K562 (cell line): Measurements from ENCODE around the gene FAM186B. TPM values are rescaled to one million over a fixed set of nuclear protein-coding genes. Genes with fewer than 3 reads are reported as not detected.
A peak's percentile ranks its signal among the peaks of the same experiment; 100 is the strongest.

ENCODE experiments used
- ATAC-seq: fragments of 200-7000 bp; cut with Tn5 transposase; 3 replicates; pipeline ENCODE4 v1.9.1; 2020; ENCODE audit warnings: moderate library complexity
- BruUV-seq: library from RNA; stranded (reverse); fragments of 400-500 nt; replicated peaks from 2 replicates; lab custom pipeline; 2021; lab: Mats Ljungman, UMichigan
- CTCF ChIA-PET: fragments of 300-600 bp; formaldehyde crosslinking; extraction: SDS; loops from one replicate; lab custom pipeline; 2021; ENCODE audit warnings: low intra/inter-chr PET ratio; lab: Yijun Ruan, JAX
- POLR2A ChIA-PET: fragments of 300-600, 350-650 bp; sonication (Branson Sonifier 250); formaldehyde crosslinking; extraction: SDS; loops from one replicate; lab custom pipeline; 2021; ENCODE audit warnings: antibody characterized with exemption, inconsistent platforms; lab: Yijun Ruan, JAX
- DNase-seq, 4 experiments: peaks; one replicate each; pipeline versions ENCODE4 v3.0.0 to v3.0.0-alpha.2; 2011 to 2018; ENCODE audit warnings: low spot score in 3 of 4, mixed read lengths in 3 of 4; ENCODE audit errors: extremely low read depth in 1 of 4
- FAIRE-seq: peaks from 2 replicates; lab custom pipeline; 2011; peaks lifted over from hg19 to GRCh38; lab: Jason Lieb, UNC
- H2AFZ ChIP-seq: 2 replicates; pipeline ENCODE4 v1.6.0; 2011; ENCODE audit warnings: low read depth, low read length, control low read depth, inconsistent platforms
- H3K27ac ChIP-seq: fragments of 200-600 bp; 3 replicates; pipeline ENCODE4 v1.8.0; 2011; ENCODE audit warnings: low read depth, mild to moderate bottlenecking, control low read depth, inconsistent platforms, low read length, moderate library complexity, mixed read lengths; ENCODE audit errors: extremely low read depth
- H3K27me3 ChIP-seq, 2 experiments: fragments of 300-600 bp in 1 of 2; 2 replicates in 1 of 2; 3 replicates in 1 of 2; pipeline versions ENCODE4 v1.6.0 to v1.8.0; 2011; ENCODE audit warnings: inconsistent platforms in 2 of 2, low read length in 2 of 2, mild to moderate bottlenecking in 1 of 2, mixed read lengths in 1 of 2, moderate library complexity in 1 of 2; ENCODE audit not compliant: control insufficient read depth in 2 of 2, insufficient read depth in 2 of 2
- H3K36me3 ChIP-seq: fragments of 300-600 bp; 3 replicates; pipeline ENCODE4 v1.8.0; 2011; ENCODE audit warnings: mild to moderate bottlenecking, low read length, inconsistent platforms; ENCODE audit not compliant: control insufficient read depth, insufficient read depth
- H3K4me1 ChIP-seq, 2 experiments: fragments of 200-600 bp in 1 of 2; replicated peaks in 1 of 2; 2 replicates in 1 of 2; 3 replicates in 1 of 2; pipeline versions ENCODE4 v1.5.1 to v1.8.0; 2011; ENCODE audit warnings: inconsistent platforms in 2 of 2, low read length in 2 of 2, mild to moderate bottlenecking in 1 of 2, mixed read lengths in 1 of 2, moderate library complexity in 1 of 2; ENCODE audit not compliant: control insufficient read depth in 2 of 2, insufficient read depth in 2 of 2
- H3K4me2 ChIP-seq: 2 replicates; pipeline ENCODE4 v1.6.1; 2011; ENCODE audit warnings: low read length, control low read depth, inconsistent platforms, mixed read lengths; ENCODE audit not compliant: insufficient read depth
- H3K4me3 ChIP-seq: fragments of 200-600 bp; sonication (generic), shearing (Covaris generic); 2 replicates; pipeline ENCODE4 v1.5.1; 2016; ENCODE audit warnings: control low read depth, inconsistent platforms
- H3K79me2 ChIP-seq: fragments of 200-600 bp; 3 replicates; pipeline ENCODE4 v1.8.0; 2011; ENCODE audit warnings: low read length, inconsistent platforms; ENCODE audit not compliant: control insufficient read depth, insufficient read depth
- H3K9ac ChIP-seq, 2 experiments: 2 replicates each; pipeline versions ENCODE4 v1.6.0 to v1.6.1; 2011; ENCODE audit warnings: low read depth in 2 of 2, low read length in 2 of 2, control low read depth in 1 of 2, inconsistent platforms in 1 of 2, mild to moderate bottlenecking in 1 of 2, mixed read lengths in 1 of 2; ENCODE audit not compliant: insufficient read depth in 1 of 2
- H3K9me1 ChIP-seq: one replicate; pipeline ENCODE4 v1.6.0; 2011; ENCODE audit warnings: inconsistent platforms, mild to moderate bottlenecking, low read length, moderate library complexity; ENCODE audit not compliant: control insufficient read depth, insufficient read depth
- H3K9me3 ChIP-seq: replicated peaks from 2 replicates; pipeline ENCODE4 v1.5.1; 2011; ENCODE audit warnings: low read depth, low read length, inconsistent platforms; ENCODE audit not compliant: control insufficient read depth, insufficient read depth
- H4K20me1 ChIP-seq: replicated peaks from 2 replicates; pipeline ENCODE4 v1.6.1; 2011; ENCODE audit warnings: low read length, inconsistent platforms, mixed read lengths; ENCODE audit not compliant: control insufficient read depth, insufficient read depth
- CCAR2 ChIP-seq: fragments of 200-400 bp; formaldehyde crosslinking; IDR thresholded peaks from 2 replicates; pipeline ENCODE4 v1.6.1; 2017; ENCODE audit warnings: mild to moderate bottlenecking, low read depth, low read length
- CEBPB ChIP-seq: fragments of 450-650 bp; IDR thresholded peaks from 2 replicates; pipeline ENCODE4 v1.6.1; 2016; ENCODE audit warnings: missing genetic modification characterization, missing compliant biosample characterization
- CEBPG ChIP-seq, 3 experiments: fragments of 200-800 bp in 1 of 3; sonication (Bioruptor generic) in 1 of 3; sonication (generic) in 1 of 3; formaldehyde crosslinking in 1 of 3; IDR thresholded peaks in 2 of 3; conservative IDR thresholded peaks in 1 of 3; 2 replicates each; pipeline versions ENCODE4 v1.6.1 to v1.8.0; 2016 to 2022; ENCODE audit warnings: missing compliant biosample characterization in 2 of 3, missing genetic modification characterization in 2 of 3, mild to moderate bottlenecking in 1 of 3, missing genetic modification reagents in 1 of 3
- CTCF ChIP-seq, 3 experiments: IDR thresholded peaks in 2 of 3; conservative IDR thresholded peaks in 1 of 3; 2 replicates each; pipeline ENCODE4 v1.5.1; 2011 to 2012; ENCODE audit warnings: low read length in 3 of 3, mild to moderate bottlenecking in 3 of 3, control low read depth in 2 of 3, improper control_type of control experiment in 1 of 3, inconsistent platforms in 1 of 3, low read depth in 1 of 3, mixed read lengths in 1 of 3, moderate library complexity in 1 of 3; ENCODE audit not compliant: insufficient read depth in 2 of 3
- ETV6 ChIP-seq, 3 experiments: fragments of 150-350 bp in 1 of 3; sonication (generic) in 1 of 3; formaldehyde crosslinking in 1 of 3; IDR thresholded peaks; 2 replicates each; pipeline versions ENCODE4 v1.6.1 to v1.8.0; 2014 to 2022; ENCODE audit warnings: borderline replicate concordance in 2 of 3, low read depth in 2 of 3, antibody characterized with exemption in 1 of 3, low read length in 1 of 3, mild to moderate bottlenecking in 1 of 3, missing genetic modification reagents in 1 of 3
- HNRNPUL1 ChIP-seq: fragments of 200-400 bp; formaldehyde crosslinking; IDR thresholded peaks from 2 replicates; pipeline ENCODE4 v1.6.1; 2017; ENCODE audit warnings: low read length
- SREBF2 ChIP-seq: sonication (generic); formaldehyde crosslinking; IDR thresholded peaks from 2 replicates; pipeline ENCODE4 v1.4.0; 2020; ENCODE audit warnings: mild to moderate bottlenecking, missing genetic modification reagents
- ZNF318 ChIP-seq, 2 experiments: fragments of 450-650 bp; IDR thresholded peaks; 2 replicates each; pipeline ENCODE4 v1.6.1; 2016; ENCODE audit warnings: mild to moderate bottlenecking in 2 of 2, borderline replicate concordance in 1 of 2, low read depth in 1 of 2, moderate library complexity in 1 of 2
- WGBS: fragments of 100-300 bp; shearing (Covaris generic); methylation state at CpG from one replicate; pipeline ENCODE4 v1.1.6; 2016; ENCODE audit warnings: low coverage, mixed read lengths; ENCODE audit not compliant: insufficient coverage; ENCODE audit errors: missing lambda C conversion rate; 5-methylcytosine and 5-hydroxymethylcytosine counted together
- in situ Hi-C: fragments of 300-500 bp; cut with MboI; formaldehyde crosslinking; loops from 4 replicates; pipeline ENCODE4 v1.15.0; 2018; ENCODE audit warnings: inconsistent platforms, mixed read lengths
- intact Hi-C: fragments of 100-400 bp; cut with micrococcal nuclease; formaldehyde crosslinking; loops from 2 replicates; pipeline ENCODE4 v1.14.2; 2022
- polyA plus RNA-seq, 8 experiments: library from polyadenylated mRNA; depleted of rRNA in 4 of 8; stranded (reverse) in 5 of 8; unstranded in 3 of 8; fragments of >200 nt; fragmentation: Nextera tagmentation in 2 of 8; fragmentation: Illumina TruSeq in 1 of 8; extraction: Ambion mirVana in 2 of 8; extraction: Trizol in 1 of 8; gene quantifications; 2 replicates each; pipeline versions ENCODE4 v1.2.1 to v1.2.3, GENCODE V29; 2011 to 2014; ENCODE audit warnings: inconsistent platforms in 1 of 8, missing spikeins in 1 of 8
- total RNA-seq, 7 experiments: library from RNA; depleted of rRNA in 6 of 7; stranded (reverse); fragments of >200 nt in 6 of 7; fragmentation: Illumina TruSeq in 2 of 7; extraction: Trizol in 2 of 7; gene quantifications; 2 replicates each; pipeline versions ENCODE4 v1.2.1 to v1.2.3, GENCODE V29; 2011 to 2021; ENCODE audit warnings: low replicate concordance in 1 of 7

The FAM186B gene
- total and polyA plus RNA-seq, 9 of the 15 experiments (the other 6 are each of a cell fraction or from before 2014, with no cell fraction given): 0.07 to 0.42 (median 0.15) TPM

GRCh38 chr12:49587174-49587908, 18.1 kb downstream of the FAM186B start:
- ATAC-seq (peak; percentile 49), DNase-seq (peak in 1 of 4 experiments; percentile 22), FAIRE-seq (no peak)
- H3K4me1 ChIP-seq: peaks cover 0 to 8% of the 10 kb centered on the region in 2 experiments; a peak in 1 of 5 replicates
- no TSS peak for BruUV-seq
- H3K9me1 ChIP-seq: peaks cover 2% of the 10 kb centered on the region
- intact Hi-C loops: no loop called here
- no peaks in the 10 kb centered on the region for H3K79me2 ChIP-seq
- no peak overlapping the region for H3K27ac ChIP-seq
- no peaks in the 10 kb centered on the region for H4K20me1 ChIP-seq
- no peaks in the 10 kb centered on the region for H3K9me3 ChIP-seq
- no peak overlapping the region for H3K9ac ChIP-seq
- WGBS: 78% methylated on average over 11 of the region's 11 CpGs
- POLR2A ChIA-PET: interaction anchor here (0.5 to 0.8 kb wide), 2 partner anchors 13 to 43 kb away, joined by 3 read pairs; no protein-coding TSS in a partner anchor
- no peak overlapping the region for H3K4me3 ChIP-seq
- no peak overlapping the region for H2AFZ ChIP-seq
- H3K36me3 ChIP-seq: peaks cover 36% of the 10 kb centered on the region; the same call in 2 of the 3 replicates
- H3K4me2 ChIP-seq: no peak overlapping the region
- in situ Hi-C loops: no loop called here
- CTCF ChIA-PET: no interaction called here
- H3K27me3 ChIP-seq: no peaks in the 10 kb centered on the region
- TF ChIP-seq CTCF (IDR thresholded peaks at IDR 0.05 in 2 of 3, conservative IDR thresholded peaks at IDR 0.05 in 1 of 3; ENCODE audit: insufficient read depth in 2 of 3, low read depth in 1 of 3, low read length in 3 of 3) (0 out of 6 replicates have a peak, but pooled peaks of 1 of the 3 experiments have one; percentile 12), ZNF318 (IDR thresholded peaks at IDR 0.05; ENCODE audit: borderline replicate concordance in 1 of 2, low read depth in 1 of 2) (no peak), SREBF2 (CRISPR knock-in tag) (no peak), CEBPB (tag) (0 out of 2 replicates have a peak, but pooled peaks have one; percentile 35), ETV6 (IDR thresholded peaks at IDR 0.05; ENCODE audit: borderline replicate concordance in 1 of 2, low read depth in 2 of 2, low read length in 1 of 2) (no peak), ETV6 (CRISPR knock-in tag; IDR thresholded peaks at IDR 0.05; ENCODE audit: borderline replicate concordance) (no peak), HNRNPUL1 (no peak), CEBPG (CRISPR knock-in tag; IDR thresholded peaks at IDR 0.05) (no peak), CEBPG (tag; conservative IDR thresholded peaks at IDR 0.05 in 1 of 2, IDR thresholded peaks at IDR 0.05 in 1 of 2) (peak in 1 of 2 experiments; percentile 16; a peak in 1 of 4 replicates), CCAR2 (no peak)
